H9 (cell line): Measurements from ENCODE around the gene KCNIP4. TPM values are rescaled to one million over a fixed set of nuclear protein-coding genes. Genes with fewer than 3 reads are reported as not detected.

Source experiments
- DNase-seq: peaks from one replicate; pipeline ENCODE4 v3.0.0-alpha.2; 2017
- H2AFZ ChIP-seq: one replicate; pipeline ENCODE4 v1.6.1; 2013; ENCODE audit warnings: mild to moderate bottlenecking, low read length, control low read depth, moderate library complexity
- H2AK5ac ChIP-seq: 2 replicates; pipeline ENCODE4 v1.6.1; 2013; ENCODE audit warnings: low read length, control low read depth, mixed read lengths; ENCODE audit not compliant: insufficient read length
- H2BK120ac ChIP-seq: one replicate; pipeline ENCODE4 v1.6.1; 2013; ENCODE audit warnings: low read depth, mild to moderate bottlenecking, low read length, control low read depth, inconsistent platforms; ENCODE audit not compliant: poor library complexity, severe bottlenecking
- H2BK12ac ChIP-seq: 2 replicates; pipeline ENCODE4 v1.6.1; 2013; ENCODE audit warnings: low read length, control low read depth, mixed read lengths, low read depth; ENCODE audit not compliant: insufficient read length
- H2BK15ac ChIP-seq: 2 replicates; pipeline ENCODE4 v1.6.1; 2013; ENCODE audit warnings: low read depth, low read length, control low read depth
- H2BK20ac ChIP-seq: one replicate; pipeline ENCODE4 v1.6.1; 2013; ENCODE audit warnings: low read depth, mild to moderate bottlenecking, low read length, control low read depth, inconsistent platforms; ENCODE audit not compliant: poor library complexity, severe bottlenecking
- H2BK5ac ChIP-seq: 2 replicates; pipeline ENCODE4 v1.6.1; 2013; ENCODE audit warnings: low read length, control low read depth, mixed read lengths; ENCODE audit not compliant: insufficient read length
- H3K14ac ChIP-seq: 2 replicates; pipeline ENCODE4 v1.6.1; 2013; ENCODE audit warnings: low read length, control low read depth; ENCODE audit not compliant: insufficient read depth
- H3K18ac ChIP-seq: 2 replicates; pipeline ENCODE4 v1.6.1; 2013; ENCODE audit warnings: low read depth, mild to moderate bottlenecking, mixed read lengths, low read length, control low read depth; ENCODE audit not compliant: insufficient read length
- H3K23ac ChIP-seq: 2 replicates; pipeline ENCODE4 v1.6.1; 2013; ENCODE audit warnings: low read length, control low read depth, mixed read lengths, low read depth; ENCODE audit not compliant: insufficient read length
- H3K23me2 ChIP-seq: 2 replicates; pipeline ENCODE4 v1.6.1; 2013; ENCODE audit warnings: low read depth, mild to moderate bottlenecking, mixed read lengths, low read length, control low read depth; ENCODE audit not compliant: insufficient read length, poor library complexity, severe bottlenecking
- H3K27ac ChIP-seq: 2 replicates; pipeline ENCODE4 v1.5.1; 2013; ENCODE audit warnings: low read length, control low read depth, mixed read lengths, low read depth; ENCODE audit not compliant: insufficient read length
- H3K27me3 ChIP-seq: 2 replicates; pipeline ENCODE4 v1.6.1; 2013; ENCODE audit warnings: low read length, control low read depth, inconsistent platforms; ENCODE audit not compliant: insufficient read depth
- H3K4ac ChIP-seq: 2 replicates; pipeline ENCODE4 v1.6.1; 2013; ENCODE audit warnings: low read depth, mild to moderate bottlenecking, control low read depth, inconsistent platforms, low read length, moderate library complexity
- H3K4me1 ChIP-seq: 2 replicates; pipeline ENCODE4 v1.6.1; 2013; ENCODE audit warnings: low read length, control low read depth, inconsistent platforms; ENCODE audit not compliant: insufficient read depth
- H3K4me2 ChIP-seq: 2 replicates; pipeline ENCODE4 v1.6.1; 2013; ENCODE audit warnings: low read length, control low read depth, mixed read lengths; ENCODE audit not compliant: insufficient read length, insufficient read depth
- H3K56ac ChIP-seq: 2 replicates; pipeline ENCODE4 v1.6.1; 2013; ENCODE audit warnings: low read depth, mild to moderate bottlenecking, mixed read lengths, low read length, control low read depth; ENCODE audit not compliant: insufficient read length
- H3K79me1 ChIP-seq: 2 replicates; pipeline ENCODE4 v1.6.1; 2013; ENCODE audit warnings: low read depth, mild to moderate bottlenecking, moderate library complexity, low read length, control low read depth, inconsistent platforms; ENCODE audit not compliant: insufficient read depth, poor library complexity, severe bottlenecking
- H3K79me2 ChIP-seq: 2 replicates; pipeline ENCODE4 v1.6.1; 2013; ENCODE audit warnings: low read length, control low read depth, inconsistent platforms; ENCODE audit not compliant: insufficient read depth
- H3K9ac ChIP-seq: 2 replicates; pipeline ENCODE4 v1.6.1; 2013; ENCODE audit warnings: low read length, control low read depth, mixed read lengths; ENCODE audit not compliant: insufficient read length; ENCODE audit errors: extremely low read depth
- H3K9me3 ChIP-seq: one replicate; pipeline ENCODE4 v1.6.1; 2013; ENCODE audit warnings: low read depth, low read length, inconsistent platforms; ENCODE audit not compliant: control insufficient read depth
- H3T11ph ChIP-seq: one replicate; pipeline ENCODE4 v1.6.1; 2013; ENCODE audit warnings: mild to moderate bottlenecking, low read length, control low read depth, inconsistent platforms
- H4K20me1 ChIP-seq: one replicate; pipeline ENCODE4 v1.6.1; 2013; ENCODE audit not compliant: control insufficient read depth, insufficient read length, insufficient read depth
- H4K5ac ChIP-seq: 2 replicates; pipeline ENCODE4 v1.6.1; 2013; ENCODE audit warnings: low read depth, mild to moderate bottlenecking, mixed read lengths, low read length, control low read depth; ENCODE audit not compliant: insufficient read length
- H4K8ac ChIP-seq: replicated peaks from 2 replicates; pipeline ENCODE4 v1.6.1; 2013; ENCODE audit warnings: low read length, control low read depth, mixed read lengths, low read depth; ENCODE audit not compliant: insufficient read length
- H4K91ac ChIP-seq: 2 replicates; pipeline ENCODE4 v1.6.1; 2013; ENCODE audit warnings: low read depth, mild to moderate bottlenecking, moderate library complexity, mixed read lengths, low read length, control low read depth; ENCODE audit not compliant: insufficient read length
- H3K27ac Mint-ChIP-seq, 3 experiments: 2 replicates in 2 of 3; 3 replicates in 1 of 3; pipeline ENCODE4 v1.8.0; 2020 to 2021; ENCODE audit warnings: mixed read lengths in 3 of 3, mild to moderate bottlenecking in 1 of 3, moderate library complexity in 1 of 3
- H3K27me3 Mint-ChIP-seq: 2 replicates; pipeline ENCODE4 v1.8.0; 2021; ENCODE audit warnings: low read depth, mild to moderate bottlenecking, moderate library complexity, mixed read lengths
- H3K36me3 Mint-ChIP-seq, 3 experiments: 2 replicates in 2 of 3; 3 replicates in 1 of 3; pipeline ENCODE4 v1.8.0; 2020 to 2021; ENCODE audit warnings: low read depth in 3 of 3, mixed read lengths in 3 of 3; ENCODE audit not compliant: insufficient read depth in 1 of 3
- H3K4me1 Mint-ChIP-seq, 2 experiments: 2 replicates each; pipeline ENCODE4 v1.8.0; 2020; ENCODE audit warnings: mixed read lengths in 2 of 2
- H3K4me3 Mint-ChIP-seq, 2 experiments: 2 replicates in 1 of 2; 3 replicates in 1 of 2; pipeline ENCODE4 v1.8.0; 2020 to 2021; ENCODE audit warnings: mild to moderate bottlenecking in 2 of 2, mixed read lengths in 2 of 2, moderate library complexity in 1 of 2
- H3K9me3 Mint-ChIP-seq, 2 experiments: 2 replicates in 1 of 2; 3 replicates in 1 of 2; pipeline ENCODE4 v1.8.0; 2020; ENCODE audit warnings: mild to moderate bottlenecking in 2 of 2, mixed read lengths in 2 of 2, moderate library complexity in 1 of 2
- WGBS: extraction: QIAGEN DNeasy Blood & Tissue Kit; methylation state at CpG from one replicate; pipeline ENCODE4 v1.1.7; 2013; ENCODE audit warnings: missing lambda C conversion rate, low lambda C conversion rate, mixed read lengths; ENCODE audit not compliant: insufficient read length; ENCODE audit errors: extremely low coverage; 5-methylcytosine and 5-hydroxymethylcytosine counted together
- total RNA-seq: library from RNA; stranded (reverse); gene quantifications from 2 replicates; pipeline ENCODE4 v1.2.1, GENCODE V29; 2021
- TF ChIP-seq, protein P1 (sequence below): fragments of 200-600 bp; sonication (generic); conservative IDR thresholded peaks from 3 replicates; pipeline ENCODE4 v1.8.0; 2021; ENCODE audit warnings: antibody characterized with exemption, mild to moderate bottlenecking

The KCNIP4 gene
- total RNA-seq, 1 experiment from 2014 or later, result not detected

GRCh38 chr4:21733894-21734630, 214.5 kb downstream of the KCNIP4 start:
- no peak overlapping the region for H3K27ac Mint-ChIP-seq
- no peak overlapping the region for H3K27ac ChIP-seq
- H3T11ph ChIP-seq, result no peak overlapping the region
- no peaks in the 10 kb centered on the region for H3K79me2 ChIP-seq
- no peak overlapping the region for H2AFZ ChIP-seq
- no peaks in the 10 kb centered on the region for H4K20me1 ChIP-seq
- no peaks in the 10 kb centered on the region for H3K23me2 ChIP-seq
- DNase-seq, result no peak
- no peaks in the 10 kb centered on the region for H3K9me3 ChIP-seq
- H3K4ac ChIP-seq, result no peak overlapping the region
- H3K27me3 ChIP-seq, result no peaks in the 10 kb centered on the region
- no peaks in the 10 kb centered on the region for H3K4me1 Mint-ChIP-seq
- no peak overlapping the region for H3K23ac ChIP-seq
- H2BK20ac ChIP-seq, result no peak overlapping the region
- WGBS, result no CpG with 5 or more reads among the region's 3 CpGs
- no peak overlapping the region for H4K8ac ChIP-seq
- H2BK15ac ChIP-seq, result no peak overlapping the region
- H2BK12ac ChIP-seq, result no peak overlapping the region
- TF ChIP-seq, protein P1, sequence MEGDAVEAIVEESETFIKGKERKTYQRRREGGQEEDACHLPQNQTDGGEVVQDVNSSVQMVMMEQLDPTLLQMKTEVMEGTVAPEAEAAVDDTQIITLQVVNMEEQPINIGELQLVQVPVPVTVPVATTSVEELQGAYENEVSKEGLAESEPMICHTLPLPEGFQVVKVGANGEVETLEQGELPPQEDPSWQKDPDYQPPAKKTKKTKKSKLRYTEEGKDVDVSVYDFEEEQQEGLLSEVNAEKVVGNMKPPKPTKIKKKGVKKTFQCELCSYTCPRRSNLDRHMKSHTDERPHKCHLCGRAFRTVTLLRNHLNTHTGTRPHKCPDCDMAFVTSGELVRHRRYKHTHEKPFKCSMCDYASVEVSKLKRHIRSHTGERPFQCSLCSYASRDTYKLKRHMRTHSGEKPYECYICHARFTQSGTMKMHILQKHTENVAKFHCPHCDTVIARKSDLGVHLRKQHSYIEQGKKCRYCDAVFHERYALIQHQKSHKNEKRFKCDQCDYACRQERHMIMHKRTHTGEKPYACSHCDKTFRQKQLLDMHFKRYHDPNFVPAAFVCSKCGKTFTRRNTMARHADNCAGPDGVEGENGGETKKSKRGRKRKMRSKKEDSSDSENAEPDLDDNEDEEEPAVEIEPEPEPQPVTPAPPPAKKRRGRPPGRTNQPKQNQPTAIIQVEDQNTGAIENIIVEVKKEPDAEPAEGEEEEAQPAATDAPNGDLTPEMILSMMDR, result no peak
- H3K18ac ChIP-seq, result no peak overlapping the region
- H3K14ac ChIP-seq, result no peak overlapping the region
- H4K5ac ChIP-seq, result no peak overlapping the region
- H2BK5ac ChIP-seq, result no peak overlapping the region
- no peak overlapping the region for H3K56ac ChIP-seq
- no peak overlapping the region for H3K9ac ChIP-seq
- H3K4me1 ChIP-seq, result no peaks in the 10 kb centered on the region
- no peaks in the 10 kb centered on the region for H3K79me1 ChIP-seq
- no peaks in the 10 kb centered on the region for H3K9me3 Mint-ChIP-seq
- H3K36me3 Mint-ChIP-seq, result no peaks in the 10 kb centered on the region
- H2AK5ac ChIP-seq, result no peak overlapping the region
- H3K4me2 ChIP-seq, result no peak overlapping the region
- no peak overlapping the region for H3K4me3 Mint-ChIP-seq
- H3K27me3 Mint-ChIP-seq, result no peaks in the 10 kb centered on the region
- H4K91ac ChIP-seq, result no peak overlapping the region
- H2BK120ac ChIP-seq, result no peak overlapping the region
